B cell (primary cell): ENCODE data around the gene TBX6. TPM values are rescaled to one million over a fixed set of nuclear protein-coding genes. Genes with fewer than 3 reads are reported as not detected.
"Not testable (repeated sequence)": the region's sequence is repeated elsewhere in the genome, so short reads cannot be mapped to it uniquely, and the experiment has no call there.

Experiments
- ATAC-seq: fragments of 200-7000 bp; cut with Tn5 transposase; one replicate; pipeline ENCODE4 v1.10.0; 2021; ENCODE audit warnings: low read depth, mild to moderate bottlenecking, moderate number of reproducible peaks, moderate library complexity
- CTCF ChIA-PET: fragments of 350-600 bp; sonication (Branson Sonifier 250); formaldehyde crosslinking; loops from one replicate; lab custom pipeline; 2021; ENCODE audit warnings: antibody characterized with exemption, inconsistent platforms; lab: Charles Lee
- POLR2A ChIA-PET: fragments of 350-600 bp; sonication (Branson Sonifier 250); formaldehyde crosslinking; loops from one replicate; lab custom pipeline; 2021; ENCODE audit warnings: antibody characterized with exemption; lab: Charles Lee
- DNase-seq: peaks from one replicate; pipeline ENCODE4 v3.0.0; 2013
- H2AFZ ChIP-seq: 2 replicates; pipeline ENCODE4 v1.6.1; 2012; ENCODE audit warnings: mild to moderate bottlenecking, low read depth, low read length; ENCODE audit not compliant: insufficient read depth, poor library complexity, severe bottlenecking
- H3K27ac ChIP-seq, 2 donors: 1 replicate in 1 of 2; 2 replicates in 1 of 2; pipeline ENCODE4 v1.5.1; 2012 to 2013; ENCODE audit warnings: low read length in 2 of 2, mild to moderate bottlenecking in 2 of 2, moderate library complexity in 1 of 2
- H3K27me3 ChIP-seq, 4 experiments: fragments of 200-600 bp in 1 of 4; sonication (generic) in 1 of 4; replicated peaks in 1 of 4; 1 replicate in 2 of 4; 2 replicates in 2 of 4; pipeline versions ENCODE4 v1.6.1 to v1.7.0; 2013 to 2016; ENCODE audit warnings: low read length in 3 of 4, mild to moderate bottlenecking in 2 of 4, mixed read lengths in 1 of 4, moderate library complexity in 1 of 4; ENCODE audit not compliant: insufficient read depth in 4 of 4, control insufficient read depth in 3 of 4; ENCODE audit errors: control extremely low read depth in 1 of 4
- H3K36me3 ChIP-seq, 2 experiments: replicated peaks in 1 of 2; 1 replicate in 1 of 2; 2 replicates in 1 of 2; pipeline versions ENCODE4 v1.6.1 to v1.7.1; 2013; ENCODE audit warnings: low read length in 1 of 2; ENCODE audit not compliant: insufficient read depth in 2 of 2, control insufficient read depth in 1 of 2; ENCODE audit errors: control extremely low read depth in 1 of 2, extremely low read depth in 1 of 2
- H3K4me1 ChIP-seq, 2 donors: fragments of 200-600 bp in 1 of 2; sonication (generic) in 1 of 2; 1 replicate in 1 of 2; 2 replicates in 1 of 2; pipeline versions ENCODE4 v1.5.1 to v1.6.1; 2013 to 2017; ENCODE audit warnings: low read length in 2 of 2; ENCODE audit not compliant: control insufficient read depth in 2 of 2, insufficient read depth in 2 of 2
- H3K4me2 ChIP-seq: replicated peaks from 2 replicates; pipeline ENCODE3; 2012; ENCODE audit warnings: mild to moderate bottlenecking, low read depth, low read length; ENCODE audit not compliant: poor library complexity, severe bottlenecking
- H3K4me3 ChIP-seq, 5 experiments: fragments of 200-600 bp in 1 of 5; sonication (generic) in 1 of 5; 1 replicate in 3 of 5; 2 replicates in 2 of 5; pipeline versions ENCODE4 v1.5.1 to v1.7.0; 2011 to 2016; ENCODE audit warnings: low read length in 4 of 5, mild to moderate bottlenecking in 4 of 5, low read depth in 2 of 5, control low read depth in 1 of 5, moderate library complexity in 1 of 5; ENCODE audit not compliant: insufficient read depth in 1 of 5; ENCODE audit errors: control extremely low read depth in 1 of 5, extremely low read depth in 1 of 5
- H3K79me2 ChIP-seq: fragments of 200-600 bp; sonication (generic); one replicate; pipeline ENCODE4 v1.6.0; 2016; ENCODE audit warnings: low read length; ENCODE audit not compliant: control insufficient read depth, insufficient read depth
- H3K9ac ChIP-seq: fragments of 200-600 bp; sonication (generic); 2 replicates; pipeline ENCODE4 v1.6.1; 2017; ENCODE audit warnings: mild to moderate bottlenecking, low read length, moderate library complexity
- H3K9me3 ChIP-seq, 3 donors: one replicate each; pipeline versions ENCODE4 v1.6.1 to v1.7.1; 2013; ENCODE audit warnings: low read length in 2 of 3; ENCODE audit not compliant: control insufficient read depth in 2 of 3, insufficient read depth in 1 of 3; ENCODE audit errors: control extremely low read depth in 1 of 3
- H4K20me1 ChIP-seq: 2 replicates; pipeline ENCODE4 v1.6.0; 2012; ENCODE audit warnings: mild to moderate bottlenecking, low read length; ENCODE audit not compliant: insufficient read depth, control insufficient read depth, poor library complexity, severe bottlenecking
- H3K27ac Mint-ChIP-seq: one replicate; pipeline ENCODE4 v1.8.0; 2021; ENCODE audit warnings: mixed read lengths
- H3K27me3 Mint-ChIP-seq: one replicate; pipeline ENCODE4 v1.8.0; 2021; ENCODE audit warnings: mixed read lengths
- H3K4me1 Mint-ChIP-seq: one replicate; pipeline ENCODE4 v1.8.0; 2021; ENCODE audit warnings: mixed read lengths
- H3K4me3 Mint-ChIP-seq: one replicate; pipeline ENCODE4 v1.8.0; 2021; ENCODE audit warnings: mixed read lengths
- H3K9me3 Mint-ChIP-seq: one replicate; pipeline ENCODE4 v1.8.0; 2022; ENCODE audit warnings: mixed read lengths; ENCODE audit not compliant: insufficient read depth
- CTCF ChIP-seq: fragments of 200-600 bp; IDR thresholded peaks from one replicate; pipeline ENCODE4 v1.8.0; 2022; ENCODE audit warnings: antibody characterized with exemption, mild to moderate bottlenecking
- EZH2 ChIP-seq: IDR thresholded peaks from 2 replicates; pipeline ENCODE4 v1.6.1; 2012; ENCODE audit warnings: borderline replicate concordance, low read depth, mild to moderate bottlenecking, moderate library complexity, low read length; ENCODE audit not compliant: insufficient read depth, poor library complexity, severe bottlenecking
- WGBS: methylation state at CpG from one replicate; pipeline ENCODE4 v1.1.5; 2013; ENCODE audit warnings: missing lambda C conversion rate; ENCODE audit not compliant: insufficient coverage; 5-methylcytosine and 5-hydroxymethylcytosine counted together
- intact Hi-C: fragments of 100-400 bp; cut with micrococcal nuclease; formaldehyde crosslinking; loops from one replicate; pipeline ENCODE4 v1.10.0; 2022
- polyA plus RNA-seq: library from polyadenylated mRNA; depleted of rRNA; stranded (reverse); fragments of >200 nt; gene quantifications from 2 replicates; pipeline ENCODE4 v1.2.3, GENCODE V29; 2012
- total RNA-seq, 2 donors: library from RNA; stranded (reverse); fragments of 120-200 nt in 1 of 2; gene quantifications; 1 replicate in 1 of 2; 2 replicates in 1 of 2; pipeline versions ENCODE4 v1.2.3 to v1.2.4, GENCODE V29; 2013 to 2022

The TBX6 gene
- total and polyA plus RNA-seq, 2 donors (not counting 1 experiment from before 2014, with no cell fraction given), result 1.4 to 5.4 TPM

GRCh38 chr16:30131869-30132475, 40.2 kb upstream of the TBX6 start:
- Mint-ChIP-seq H3K4me1 (no peaks in the 10 kb centered on the region), H3K4me3 (no peak overlapping the region), H3K27me3 (no peaks in the 10 kb centered on the region), H3K27ac (no peak overlapping the region), H3K9me3 (no peaks in the 10 kb centered on the region)
- Histone ChIP-seq H3K4me1 (no peaks in the 10 kb centered on the region), H4K20me1 (no peaks in the 10 kb centered on the region), H3K79me2 (no peaks in the 10 kb centered on the region), H3K4me2 (no peak overlapping the region), H2AFZ (no peak overlapping the region), H3K27me3 (no peaks in the 10 kb centered on the region), H3K4me3 (no peak overlapping the region), H3K27ac (no peak overlapping the region), H3K9ac (no peak overlapping the region), H3K36me3 (no peaks in the 10 kb centered on the region), H3K9me3 (no peaks in the 10 kb centered on the region)
- ChIA-PET POLR2A (no interaction called here), CTCF (interaction anchor here (0.7 kb wide), 1 partner anchor 67 kb away, joined by 3 read pairs; no protein-coding TSS in a partner anchor)
- no peak for DNase-seq
- WGBS, result 90% methylated on average over 2 of the region's 4 CpGs
- TF ChIP-seq CTCF, result no peak
- TF ChIP-seq EZH2, result no peak
- intact Hi-C loops, result no loop called here
- no peak for ATAC-seq

- H4K20me1 ChIP-seq, result no peaks in the 10 kb centered on the region
- H3K4me1 ChIP-seq, result peaks cover 3 to 5% of the 10 kb centered on the region in 2 donors
- no CpG with 5 or more reads among the region's 1 CpG for WGBS
- ChIA-PET CTCF (no interaction called here), POLR2A (interaction anchor here (0.7 kb wide), 1 partner anchor 294 kb away, joined by 3 read pairs; no protein-coding TSS in a partner anchor)
- intact Hi-C loops, result no loop called here
- no peaks in the 10 kb centered on the region for H3K79me2 ChIP-seq
- no peaks in the 10 kb centered on the region for H3K9me3 ChIP-seq
- H3K27me3 ChIP-seq, result no peaks in the 10 kb centered on the region
- DNase-seq (no peak), ATAC-seq (no peak)
- H3K4me2 ChIP-seq, result no peak overlapping the region
- Mint-ChIP-seq H3K9me3 (no peaks in the 10 kb centered on the region), H3K27me3 (no peaks in the 10 kb centered on the region), H3K27ac (no peak overlapping the region), H3K4me1 (peaks cover 2% of the 10 kb centered on the region), H3K4me3 (no peak overlapping the region)
- no peak for TF ChIP-seq EZH2
- TF ChIP-seq CTCF, result no peak
- H3K4me3 ChIP-seq, result no peak overlapping the region
- no peak overlapping the region for H3K27ac ChIP-seq
- H3K36me3 ChIP-seq, result no peaks in the 10 kb centered on the region
- H3K9ac ChIP-seq, result no peak overlapping the region
- H2AFZ ChIP-seq, result no peak overlapping the region
These were observed 36.3 kb upstream of the TBX6 start for GRCh38 chr16:30127993-30128392.

GRCh38 chr16:30125690-30126089, 34.0 kb upstream of the TBX6 start:
- H3K4me3 Mint-ChIP-seq, ATAC-seq, H3K27ac ChIP-seq, H3K27me3 ChIP-seq, H3K27ac Mint-ChIP-seq, H3K27me3 Mint-ChIP-seq, intact Hi-C loops, H3K4me2 ChIP-seq, H3K9me3 ChIP-seq, H2AFZ ChIP-seq, H3K9me3 Mint-ChIP-seq, H4K20me1 ChIP-seq, H3K4me3 ChIP-seq, DNase-seq, H3K36me3 ChIP-seq, H3K9ac ChIP-seq: not testable (repeated sequence)
- Histone ChIP-seq H3K4me1 (peaks cover 13 to 17% of the 10 kb centered on the region in 2 donors), H3K79me2 (peaks cover 11% of the 10 kb centered on the region)
- ChIA-PET POLR2A (interaction anchor here (0.6 to 0.7 kb wide), 2 partner anchors 246 to 368 kb away, joined by 3 to 4 read pairs; no protein-coding TSS in a partner anchor), CTCF (interaction anchor here (1.1 kb wide), 1 partner anchor 34 kb away, joined by 3 read pairs; the partner anchor contains the start of gene TBX6)
- 89% methylated on average over 6 of the region's 9 CpGs for WGBS
- peaks cover 16% of the 10 kb centered on the region for H3K4me1 Mint-ChIP-seq
